H9 (cell line): ENCODE results near the gene ADGRA1. TPM values are rescaled to one million over a fixed set of nuclear protein-coding genes. Genes with fewer than 3 reads are reported as not detected.

ENCODE experiments used
- DNase-seq: peaks from one replicate; pipeline ENCODE4 v3.0.0-alpha.2; 2017
- H2AFZ ChIP-seq: one replicate; pipeline ENCODE4 v1.6.1; 2013; ENCODE audit warnings: mild to moderate bottlenecking, low read length, control low read depth, moderate library complexity
- H2AK5ac ChIP-seq: 2 replicates; pipeline ENCODE4 v1.6.1; 2013; ENCODE audit warnings: low read length, control low read depth, mixed read lengths; ENCODE audit not compliant: insufficient read length
- H2BK120ac ChIP-seq: one replicate; pipeline ENCODE4 v1.6.1; 2013; ENCODE audit warnings: low read depth, mild to moderate bottlenecking, low read length, control low read depth, inconsistent platforms; ENCODE audit not compliant: poor library complexity, severe bottlenecking
- H2BK12ac ChIP-seq: 2 replicates; pipeline ENCODE4 v1.6.1; 2013; ENCODE audit warnings: low read length, control low read depth, mixed read lengths, low read depth; ENCODE audit not compliant: insufficient read length
- H2BK15ac ChIP-seq: 2 replicates; pipeline ENCODE4 v1.6.1; 2013; ENCODE audit warnings: low read depth, low read length, control low read depth
- H2BK20ac ChIP-seq: one replicate; pipeline ENCODE4 v1.6.1; 2013; ENCODE audit warnings: low read depth, mild to moderate bottlenecking, low read length, control low read depth, inconsistent platforms; ENCODE audit not compliant: poor library complexity, severe bottlenecking
- H2BK5ac ChIP-seq: 2 replicates; pipeline ENCODE4 v1.6.1; 2013; ENCODE audit warnings: low read length, control low read depth, mixed read lengths; ENCODE audit not compliant: insufficient read length
- H3K14ac ChIP-seq: 2 replicates; pipeline ENCODE4 v1.6.1; 2013; ENCODE audit warnings: low read length, control low read depth; ENCODE audit not compliant: insufficient read depth
- H3K18ac ChIP-seq: 2 replicates; pipeline ENCODE4 v1.6.1; 2013; ENCODE audit warnings: low read depth, mild to moderate bottlenecking, mixed read lengths, low read length, control low read depth; ENCODE audit not compliant: insufficient read length
- H3K23ac ChIP-seq: 2 replicates; pipeline ENCODE4 v1.6.1; 2013; ENCODE audit warnings: low read length, control low read depth, mixed read lengths, low read depth; ENCODE audit not compliant: insufficient read length
- H3K23me2 ChIP-seq: 2 replicates; pipeline ENCODE4 v1.6.1; 2013; ENCODE audit warnings: low read depth, mild to moderate bottlenecking, mixed read lengths, low read length, control low read depth; ENCODE audit not compliant: insufficient read length, poor library complexity, severe bottlenecking
- H3K27ac ChIP-seq: 2 replicates; pipeline ENCODE4 v1.5.1; 2013; ENCODE audit warnings: low read length, control low read depth, mixed read lengths, low read depth; ENCODE audit not compliant: insufficient read length
- H3K27me3 ChIP-seq: 2 replicates; pipeline ENCODE4 v1.6.1; 2013; ENCODE audit warnings: low read length, control low read depth, inconsistent platforms; ENCODE audit not compliant: insufficient read depth
- H3K4ac ChIP-seq: 2 replicates; pipeline ENCODE4 v1.6.1; 2013; ENCODE audit warnings: low read depth, mild to moderate bottlenecking, control low read depth, inconsistent platforms, low read length, moderate library complexity
- H3K4me1 ChIP-seq: 2 replicates; pipeline ENCODE4 v1.6.1; 2013; ENCODE audit warnings: low read length, control low read depth, inconsistent platforms; ENCODE audit not compliant: insufficient read depth
- H3K4me2 ChIP-seq: 2 replicates; pipeline ENCODE4 v1.6.1; 2013; ENCODE audit warnings: low read length, control low read depth, mixed read lengths; ENCODE audit not compliant: insufficient read length, insufficient read depth
- H3K56ac ChIP-seq: 2 replicates; pipeline ENCODE4 v1.6.1; 2013; ENCODE audit warnings: low read depth, mild to moderate bottlenecking, mixed read lengths, low read length, control low read depth; ENCODE audit not compliant: insufficient read length
- H3K79me1 ChIP-seq: 2 replicates; pipeline ENCODE4 v1.6.1; 2013; ENCODE audit warnings: low read depth, mild to moderate bottlenecking, moderate library complexity, low read length, control low read depth, inconsistent platforms; ENCODE audit not compliant: insufficient read depth, poor library complexity, severe bottlenecking
- H3K79me2 ChIP-seq: 2 replicates; pipeline ENCODE4 v1.6.1; 2013; ENCODE audit warnings: low read length, control low read depth, inconsistent platforms; ENCODE audit not compliant: insufficient read depth
- H3K9ac ChIP-seq: 2 replicates; pipeline ENCODE4 v1.6.1; 2013; ENCODE audit warnings: low read length, control low read depth, mixed read lengths; ENCODE audit not compliant: insufficient read length; ENCODE audit errors: extremely low read depth
- H3K9me3 ChIP-seq: one replicate; pipeline ENCODE4 v1.6.1; 2013; ENCODE audit warnings: low read depth, low read length, inconsistent platforms; ENCODE audit not compliant: control insufficient read depth
- H3T11ph ChIP-seq: one replicate; pipeline ENCODE4 v1.6.1; 2013; ENCODE audit warnings: mild to moderate bottlenecking, low read length, control low read depth, inconsistent platforms
- H4K20me1 ChIP-seq: one replicate; pipeline ENCODE4 v1.6.1; 2013; ENCODE audit not compliant: control insufficient read depth, insufficient read length, insufficient read depth
- H4K5ac ChIP-seq: 2 replicates; pipeline ENCODE4 v1.6.1; 2013; ENCODE audit warnings: low read depth, mild to moderate bottlenecking, mixed read lengths, low read length, control low read depth; ENCODE audit not compliant: insufficient read length
- H4K8ac ChIP-seq: replicated peaks from 2 replicates; pipeline ENCODE4 v1.6.1; 2013; ENCODE audit warnings: low read length, control low read depth, mixed read lengths, low read depth; ENCODE audit not compliant: insufficient read length
- H4K91ac ChIP-seq: 2 replicates; pipeline ENCODE4 v1.6.1; 2013; ENCODE audit warnings: low read depth, mild to moderate bottlenecking, moderate library complexity, mixed read lengths, low read length, control low read depth; ENCODE audit not compliant: insufficient read length
- H3K27ac Mint-ChIP-seq, 3 experiments: 2 replicates in 2 of 3; 3 replicates in 1 of 3; pipeline ENCODE4 v1.8.0; 2020 to 2021; ENCODE audit warnings: mixed read lengths in 3 of 3, mild to moderate bottlenecking in 1 of 3, moderate library complexity in 1 of 3
- H3K27me3 Mint-ChIP-seq: 2 replicates; pipeline ENCODE4 v1.8.0; 2021; ENCODE audit warnings: low read depth, mild to moderate bottlenecking, moderate library complexity, mixed read lengths
- H3K36me3 Mint-ChIP-seq, 3 experiments: 2 replicates in 2 of 3; 3 replicates in 1 of 3; pipeline ENCODE4 v1.8.0; 2020 to 2021; ENCODE audit warnings: low read depth in 3 of 3, mixed read lengths in 3 of 3; ENCODE audit not compliant: insufficient read depth in 1 of 3
- H3K4me1 Mint-ChIP-seq, 2 experiments: 2 replicates each; pipeline ENCODE4 v1.8.0; 2020; ENCODE audit warnings: mixed read lengths in 2 of 2
- H3K4me3 Mint-ChIP-seq, 2 experiments: 2 replicates in 1 of 2; 3 replicates in 1 of 2; pipeline ENCODE4 v1.8.0; 2020 to 2021; ENCODE audit warnings: mild to moderate bottlenecking in 2 of 2, mixed read lengths in 2 of 2, moderate library complexity in 1 of 2
- H3K9me3 Mint-ChIP-seq, 2 experiments: 2 replicates in 1 of 2; 3 replicates in 1 of 2; pipeline ENCODE4 v1.8.0; 2020; ENCODE audit warnings: mild to moderate bottlenecking in 2 of 2, mixed read lengths in 2 of 2, moderate library complexity in 1 of 2
- CTCF ChIP-seq: fragments of 200-600 bp; sonication (generic); conservative IDR thresholded peaks from 3 replicates; pipeline ENCODE4 v1.8.0; 2021; ENCODE audit warnings: antibody characterized with exemption, mild to moderate bottlenecking
- WGBS: extraction: QIAGEN DNeasy Blood & Tissue Kit; methylation state at CpG from one replicate; pipeline ENCODE4 v1.1.7; 2013; ENCODE audit warnings: missing lambda C conversion rate, low lambda C conversion rate, mixed read lengths; ENCODE audit not compliant: insufficient read length; ENCODE audit errors: extremely low coverage; 5-methylcytosine and 5-hydroxymethylcytosine counted together
- total RNA-seq: library from RNA; stranded (reverse); gene quantifications from 2 replicates; pipeline ENCODE4 v1.2.1, GENCODE V29; 2021

The ADGRA1 gene
- total RNA-seq, 1 experiment from 2014 or later = 0.11 TPM

- H3K56ac ChIP-seq = no peak overlapping the region
- H2BK15ac ChIP-seq = no peak overlapping the region
- H2BK120ac ChIP-seq = no peak overlapping the region
- no peaks in the 10 kb centered on the region for H3K9me3 ChIP-seq
- H3K23me2 ChIP-seq = no peaks in the 10 kb centered on the region
- H4K20me1 ChIP-seq = no peaks in the 10 kb centered on the region
- WGBS = no CpG with 5 or more reads among the region's 13 CpGs
- no peaks in the 10 kb centered on the region for H3K9me3 Mint-ChIP-seq
- H3K4me2 ChIP-seq = no peak overlapping the region
- H3K9ac ChIP-seq = no peak overlapping the region
- no peak overlapping the region for H2AK5ac ChIP-seq
- no peak overlapping the region for H2BK12ac ChIP-seq
- no peaks in the 10 kb centered on the region for H3K79me2 ChIP-seq
- H2AFZ ChIP-seq = no peak overlapping the region
- no peak for TF ChIP-seq CTCF
- H3K14ac ChIP-seq = no peak overlapping the region
- H3K4ac ChIP-seq = no peak overlapping the region
- H3K18ac ChIP-seq = no peak overlapping the region
- no peaks in the 10 kb centered on the region for H3K4me1 ChIP-seq
- H4K8ac ChIP-seq = no peak overlapping the region
- no peaks in the 10 kb centered on the region for H3K79me1 ChIP-seq
- H3K27ac ChIP-seq = no peak overlapping the region
- H3K4me1 Mint-ChIP-seq = peaks cover 7 to 14% of the 10 kb centered on the region in 2 experiments
- H2BK5ac ChIP-seq = no peak overlapping the region
- no peaks in the 10 kb centered on the region for H3K27me3 ChIP-seq
- H4K5ac ChIP-seq = no peak overlapping the region
- H3K23ac ChIP-seq = no peak overlapping the region
- H3K4me3 Mint-ChIP-seq = no peak overlapping the region
- no peak overlapping the region for H4K91ac ChIP-seq
- H2BK20ac ChIP-seq = no peak overlapping the region
- DNase-seq = no peak
- no peaks in the 10 kb centered on the region; the same call in none of the 2 replicates for H3K27me3 Mint-ChIP-seq
- no peaks in the 10 kb centered on the region; a peak in 1 of 7 replicates for H3K36me3 Mint-ChIP-seq
- no peak overlapping the region for H3T11ph ChIP-seq
- no peak overlapping the region for H3K27ac Mint-ChIP-seq
These were observed 31.7 kb upstream of the ADGRA1 start for GRCh38 chr10:133056001-133056400.
